PC-9 (cell line): Measurements from ENCODE around the gene RAP1GAP2. TPM values are rescaled to one million over a fixed set of nuclear protein-coding genes. Genes with fewer than 3 reads are reported as not detected.

ENCODE experiments used
- BruUV-seq: library from RNA; stranded (reverse); fragments of 400-500 nt; replicated peaks from 2 replicates; lab custom pipeline; 2021; lab: Mats Ljungman, UMichigan
- CTCF ChIA-PET: fragments of 300-600 bp; sonication (Branson Sonifier 250); formaldehyde crosslinking; loops from one replicate; lab custom pipeline; 2022; ENCODE audit warnings: antibody characterized with exemption; lab: Charles Lee
- POLR2A ChIA-PET: fragments of 300-600 bp; sonication (Branson Sonifier 250); formaldehyde crosslinking; loops from one replicate; lab custom pipeline; 2022; ENCODE audit warnings: antibody characterized with exemption; ENCODE audit not compliant: unreplicated experiment; lab: Charles Lee
- DNase-seq, 2 experiments: peaks; one replicate each; pipeline versions ENCODE4 v3.0.0 to v3.0.0-alpha.2; 2015 to 2022; ENCODE audit warnings: mixed read lengths in 1 of 2
- H2AFZ ChIP-seq: fragments of 200-600 bp; sonication (generic); 2 replicates; pipeline ENCODE4 v1.8.1; 2017; ENCODE audit warnings: antibody characterized with exemption
- H3F3A ChIP-seq: fragments of 200-600 bp; sonication (generic); 2 replicates; pipeline ENCODE4 v1.8.1; 2017; ENCODE audit warnings: antibody characterized with exemption, mild to moderate bottlenecking, low read depth; ENCODE audit not compliant: insufficient read depth
- H3K27ac ChIP-seq: fragments of 200-600 bp; sonication (generic); 2 replicates; pipeline ENCODE4 v1.6.1; 2016; ENCODE audit warnings: mixed run types
- H3K27me3 ChIP-seq: fragments of 200-600 bp; sonication (generic); 2 replicates; pipeline ENCODE4 v1.6.1; 2016; ENCODE audit warnings: low read depth, mixed run types; ENCODE audit not compliant: insufficient read depth
- H3K36me3 ChIP-seq: fragments of 200-600 bp; sonication (generic); 2 replicates; pipeline ENCODE4 v1.6.1; 2016; ENCODE audit warnings: low read depth, mixed run types
- H3K4me1 ChIP-seq: fragments of 200-600 bp; sonication (generic); replicated peaks from 2 replicates; pipeline ENCODE4 v1.6.1; 2016; ENCODE audit warnings: mixed run types; ENCODE audit not compliant: insufficient read depth
- H3K4me2 ChIP-seq: fragments of 200-600 bp; sonication (generic); 2 replicates; pipeline ENCODE4 v1.6.1; 2017; ENCODE audit warnings: mixed run types
- H3K4me3 ChIP-seq: fragments of 200-600 bp; sonication (generic); 2 replicates; pipeline ENCODE4 v1.6.1; 2016; ENCODE audit warnings: mixed run types
- H3K79me2 ChIP-seq: fragments of 200-600 bp; sonication (generic); 2 replicates; pipeline ENCODE4 v1.6.1; 2017; ENCODE audit warnings: low read depth, mixed run types
- H3K9me2 ChIP-seq: fragments of 200-600 bp; sonication (generic); 2 replicates; pipeline ENCODE4 v1.8.1; 2017; ENCODE audit warnings: mild to moderate bottlenecking; ENCODE audit not compliant: insufficient read depth
- H3K9me3 ChIP-seq: fragments of 200-600 bp; sonication (generic); 2 replicates; pipeline ENCODE4 v1.8.1; 2016; ENCODE audit warnings: low read depth; ENCODE audit not compliant: insufficient read depth
- H4K20me1 ChIP-seq: fragments of 200-600 bp; sonication (generic); 2 replicates; pipeline ENCODE4 v1.8.1; 2017; ENCODE audit not compliant: insufficient read depth
- CTCF ChIP-seq: fragments of 200-600 bp; sonication (generic); conservative IDR thresholded peaks from 2 replicates; pipeline ENCODE4 v1.6.1; 2017; ENCODE audit warnings: mixed run types, antibody characterized with exemption, mild to moderate bottlenecking, moderate library complexity
- EZH2 ChIP-seq: fragments of 200-600 bp; sonication (generic); IDR thresholded peaks from 2 replicates; pipeline ENCODE4 v1.8.0; 2017; ENCODE audit warnings: antibody characterized with exemption, low read depth
- intact Hi-C: fragments of 100-400 bp; cut with micrococcal nuclease; formaldehyde crosslinking; loops from one replicate; pipeline ENCODE4 v1.10.0; 2022; ENCODE audit not compliant: unreplicated experiment
- total RNA-seq: library from RNA; stranded (reverse); gene quantifications from 2 replicates; pipeline ENCODE4 v1.2.3, GENCODE V29; 2021

RAP1GAP2 gene
- total RNA-seq, 1 experiment from 2014 or later, result 10.1 TPM

GRCh38 chr17:2974347-2974746 is 178.1 kb downstream of the RAP1GAP2 start:
- ChIA-PET CTCF (no interaction called here), POLR2A (no interaction called here)
- Histone ChIP-seq H3K27ac (no peak overlapping the region), H3K9me2 (no peaks in the 10 kb centered on the region), H3K9me3 (no peaks in the 10 kb centered on the region), H4K20me1 (no peaks in the 10 kb centered on the region), H2AFZ (no peak overlapping the region), H3K4me1 (peaks cover 6% of the 10 kb centered on the region), H3K27me3 (no peaks in the 10 kb centered on the region), H3K36me3 (no peaks in the 10 kb centered on the region), H3K79me2 (peaks cover 14% of the 10 kb centered on the region), H3K4me3 (no peak overlapping the region), H3K4me2 (no peak overlapping the region), H3F3A (peaks cover 11% of the 10 kb centered on the region; the same call in 1 of the 2 replicates)
- intact Hi-C loops, result no loop called here
- no TSS peak for BruUV-seq
- DNase-seq, result no peak
- no peak for TF ChIP-seq CTCF
- TF ChIP-seq EZH2, result no peak

- H3K4me1 ChIP-seq, result peaks cover 6% of the 10 kb centered on the region
- H3K27ac ChIP-seq, result peak overlapping the region; percentile 56
- H3K27me3 ChIP-seq, result no peaks in the 10 kb centered on the region
- H3K36me3 ChIP-seq, result no peaks in the 10 kb centered on the region
- no TSS peak for BruUV-seq
- peaks cover 14% of the 10 kb centered on the region for H3K79me2 ChIP-seq
- H3K9me3 ChIP-seq, result no peaks in the 10 kb centered on the region
- H3K9me2 ChIP-seq, result no peaks in the 10 kb centered on the region
- intact Hi-C loops, result no loop called here
- peak in 1 of 2 experiments; percentile 62 for DNase-seq
- CTCF ChIA-PET, result interaction anchor here (0.7 kb wide), 1 partner anchor 127 kb away, joined by 4 read pairs; no protein-coding TSS in a partner anchor
- H3F3A ChIP-seq, result peaks cover 11% of the 10 kb centered on the region; the same call in 1 of the 2 replicates
- H2AFZ ChIP-seq, result peak overlapping the region; percentile 73
- no peaks in the 10 kb centered on the region for H4K20me1 ChIP-seq
- peak overlapping the region; percentile 80 for H3K4me2 ChIP-seq
- H3K4me3 ChIP-seq, result peak overlapping the region; percentile 69
- POLR2A ChIA-PET, result interaction anchor here (0.7 kb wide), 1 partner anchor 239 kb away, joined by 3 read pairs; no protein-coding TSS in a partner anchor
- TF ChIP-seq CTCF (no peak), EZH2 (no peak)
These were observed 179.3 kb downstream of the RAP1GAP2 start for GRCh38 chr17:2975469-2975958.

DNA sequence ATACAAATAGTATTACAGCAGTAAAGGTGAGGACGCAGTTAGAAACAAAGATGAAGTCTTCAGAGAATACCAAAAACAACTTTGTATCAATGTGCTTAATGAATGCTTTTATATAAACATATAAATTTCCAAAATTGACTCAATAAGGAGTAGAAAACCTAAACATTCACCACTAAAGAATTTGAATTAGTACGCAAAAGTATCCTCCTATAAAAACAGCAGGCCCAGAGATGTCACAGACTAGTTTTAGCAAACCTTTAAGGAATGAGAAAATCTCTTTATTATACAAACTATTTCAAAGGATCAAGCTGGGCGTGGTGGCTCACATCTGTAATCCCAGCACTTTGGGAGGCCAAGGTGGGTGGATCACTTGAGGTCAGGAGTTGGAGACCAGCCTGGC is 180.9 kb downstream of the RAP1GAP2 start:
- BruUV-seq, result no TSS peak
- CTCF ChIA-PET, result no interaction called here
- no peak for TF ChIP-seq CTCF
- TF ChIP-seq EZH2, result no peak

More for the DNA sequence above, 180.9 kb downstream of the RAP1GAP2 start:
- peaks cover 6% of the 10 kb centered on the region for H3K4me1 ChIP-seq
- H3K27ac ChIP-seq, result no peak overlapping the region
- H2AFZ ChIP-seq, result no peak overlapping the region
- no peak for DNase-seq
- no peaks in the 10 kb centered on the region for H3K9me2 ChIP-seq
- H3K4me2 ChIP-seq, result no peak overlapping the region
- H3K9me3 ChIP-seq, result no peaks in the 10 kb centered on the region
- intact Hi-C loops, result no loop called here
- peaks cover 11% of the 10 kb centered on the region; the same call in 1 of the 2 replicates for H3F3A ChIP-seq
- no peak overlapping the region for H3K4me3 ChIP-seq
- no peaks in the 10 kb centered on the region for H4K20me1 ChIP-seq
- no peaks in the 10 kb centered on the region for H3K27me3 ChIP-seq
- H3K36me3 ChIP-seq, result 0 out of 2 replicates have a peak, but pooled peaks cover 5% of the 10 kb centered on the region
- POLR2A ChIA-PET, result no interaction called here
- peaks cover 14% of the 10 kb centered on the region for H3K79me2 ChIP-seq
